Peyer's patch (tissue), 4 donors: ENCODE data around the gene NXPH1.

Experiments used
- CTCF ChIP-seq, 6 experiments: fragments of 450-650 bp in 4 of 6; fragments of 200-600 bp in 2 of 6; sonication (generic) in 1 of 6; IDR thresholded peaks; one replicate each; pipeline ENCODE4 v1.5.1; 2017 to 2019; ENCODE audit warnings: antibody characterized with exemption in 6 of 6, mild to moderate bottlenecking in 3 of 6, moderate library complexity in 1 of 6
- POLR2A ChIP-seq, 2 donors: fragments of 450-650 bp; IDR thresholded peaks; one replicate each; pipeline ENCODE4 v1.5.1; 2017; ENCODE audit warnings: antibody characterized with exemption in 2 of 2, mild to moderate bottlenecking in 2 of 2, moderate library complexity in 2 of 2

GRCh38 chr7:8594115-8594514 lies 160.7 kb downstream of the NXPH1 start:
- no peak for TF ChIP-seq CTCF (IDR thresholded peaks at IDR 0.05)
- TF ChIP-seq POLR2A (IDR thresholded peaks at IDR 0.05): no peak
